Measurements from ENCODE around the gene TMEM51.

Gene TMEM51

DNA sequence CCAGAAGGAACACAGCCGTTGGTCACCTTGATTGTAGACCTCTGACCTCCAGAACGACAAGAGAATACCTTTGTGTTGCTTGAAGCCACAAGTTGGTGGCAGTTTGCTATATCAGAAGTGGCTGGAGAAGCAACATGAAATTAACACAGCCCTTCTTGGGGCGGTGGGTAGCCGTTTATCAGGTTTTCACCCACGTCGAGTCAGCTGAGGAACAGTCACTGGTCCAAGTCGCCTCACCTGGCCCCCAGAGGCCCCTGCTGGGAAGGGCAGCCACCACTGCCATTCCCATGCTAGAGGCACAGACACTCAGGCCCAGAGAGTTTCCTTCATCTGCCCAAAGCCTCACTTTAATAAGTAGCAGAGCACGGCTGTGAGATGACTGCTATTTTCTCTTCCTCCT is 37.7 kb downstream of the TMEM51 start:
- no peaks in the 10 kb centered on the region for H4K20me1 ChIP-seq (ENCODE audit: low read depth, low read length)
- H3K79me2 ChIP-seq (ENCODE audit: insufficient read depth, low read length) = no peaks in the 10 kb centered on the region
- H3F3A ChIP-seq (ENCODE audit: insufficient read depth) = no peaks in the 10 kb centered on the region
- no peak overlapping the region for H3K4me3 ChIP-seq (ENCODE audit: insufficient read depth, low read length, poor library complexity, severe bottlenecking)
- H3K36me3 ChIP-seq (ENCODE audit: low read length) = no peaks in the 10 kb centered on the region
- H3K4me2 ChIP-seq (ENCODE audit: low read depth, low read length, poor library complexity, severe bottlenecking) = no peak overlapping the region
- no peak overlapping the region for H3K9ac ChIP-seq (ENCODE audit: low read length)
- H3K27ac ChIP-seq (ENCODE audit: low read depth, low read length) = no peak overlapping the region
- no peaks in the 10 kb centered on the region for H3K9me2 ChIP-seq (replicated peaks; ENCODE audit: insufficient read depth, low read length)
- TF ChIP-seq, protein P1, sequence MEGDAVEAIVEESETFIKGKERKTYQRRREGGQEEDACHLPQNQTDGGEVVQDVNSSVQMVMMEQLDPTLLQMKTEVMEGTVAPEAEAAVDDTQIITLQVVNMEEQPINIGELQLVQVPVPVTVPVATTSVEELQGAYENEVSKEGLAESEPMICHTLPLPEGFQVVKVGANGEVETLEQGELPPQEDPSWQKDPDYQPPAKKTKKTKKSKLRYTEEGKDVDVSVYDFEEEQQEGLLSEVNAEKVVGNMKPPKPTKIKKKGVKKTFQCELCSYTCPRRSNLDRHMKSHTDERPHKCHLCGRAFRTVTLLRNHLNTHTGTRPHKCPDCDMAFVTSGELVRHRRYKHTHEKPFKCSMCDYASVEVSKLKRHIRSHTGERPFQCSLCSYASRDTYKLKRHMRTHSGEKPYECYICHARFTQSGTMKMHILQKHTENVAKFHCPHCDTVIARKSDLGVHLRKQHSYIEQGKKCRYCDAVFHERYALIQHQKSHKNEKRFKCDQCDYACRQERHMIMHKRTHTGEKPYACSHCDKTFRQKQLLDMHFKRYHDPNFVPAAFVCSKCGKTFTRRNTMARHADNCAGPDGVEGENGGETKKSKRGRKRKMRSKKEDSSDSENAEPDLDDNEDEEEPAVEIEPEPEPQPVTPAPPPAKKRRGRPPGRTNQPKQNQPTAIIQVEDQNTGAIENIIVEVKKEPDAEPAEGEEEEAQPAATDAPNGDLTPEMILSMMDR (IDR thresholded peaks at IDR 0.05; ENCODE audit: insufficient read depth, low read length, poor library complexity, severe bottlenecking) = no peak
- no peak for TF ChIP-seq EZH2phosphoT487 (conservative IDR thresholded peaks at IDR 0.05; ENCODE audit: low read length)
- no peaks in the 10 kb centered on the region for H3K9me3 ChIP-seq (ENCODE audit: insufficient read depth, low read length)
- no peak overlapping the region for H2AFZ ChIP-seq (ENCODE audit: low read depth, low read length, severe bottlenecking)
- H3K27me3 ChIP-seq (ENCODE audit: low read length) = no peaks in the 10 kb centered on the region

- Histone ChIP-seq H3K36me3 (ENCODE audit: low read length) (no peaks in the 10 kb centered on the region), H2AFZ (ENCODE audit: low read depth, low read length, severe bottlenecking) (no peak overlapping the region), H3K9ac (ENCODE audit: low read length) (no peak overlapping the region), H3F3A (ENCODE audit: insufficient read depth) (no peaks in the 10 kb centered on the region), H3K79me2 (ENCODE audit: insufficient read depth, low read length) (no peaks in the 10 kb centered on the region), H3K9me3 (ENCODE audit: insufficient read depth, low read length) (no peaks in the 10 kb centered on the region), H4K20me1 (ENCODE audit: low read depth, low read length) (no peaks in the 10 kb centered on the region), H3K4me2 (ENCODE audit: low read depth, low read length, poor library complexity, severe bottlenecking) (no peak overlapping the region), H3K4me3 (ENCODE audit: insufficient read depth, low read length, poor library complexity, severe bottlenecking) (no peak overlapping the region), H3K27ac (ENCODE audit: low read depth, low read length) (no peak overlapping the region), H3K9me2 (replicated peaks; ENCODE audit: insufficient read depth, low read length) (no peaks in the 10 kb centered on the region), H3K27me3 (ENCODE audit: low read length) (no peaks in the 10 kb centered on the region)
- TF ChIP-seq, protein P1 (IDR thresholded peaks at IDR 0.05; ENCODE audit: insufficient read depth, low read length, poor library complexity, severe bottlenecking) = no peak
- TF ChIP-seq EZH2phosphoT487 (conservative IDR thresholded peaks at IDR 0.05; ENCODE audit: low read length) = no peak
These were observed 38.2 kb downstream of the TMEM51 start for GRCh38 chr1:15191770-15192169.

DNA sequence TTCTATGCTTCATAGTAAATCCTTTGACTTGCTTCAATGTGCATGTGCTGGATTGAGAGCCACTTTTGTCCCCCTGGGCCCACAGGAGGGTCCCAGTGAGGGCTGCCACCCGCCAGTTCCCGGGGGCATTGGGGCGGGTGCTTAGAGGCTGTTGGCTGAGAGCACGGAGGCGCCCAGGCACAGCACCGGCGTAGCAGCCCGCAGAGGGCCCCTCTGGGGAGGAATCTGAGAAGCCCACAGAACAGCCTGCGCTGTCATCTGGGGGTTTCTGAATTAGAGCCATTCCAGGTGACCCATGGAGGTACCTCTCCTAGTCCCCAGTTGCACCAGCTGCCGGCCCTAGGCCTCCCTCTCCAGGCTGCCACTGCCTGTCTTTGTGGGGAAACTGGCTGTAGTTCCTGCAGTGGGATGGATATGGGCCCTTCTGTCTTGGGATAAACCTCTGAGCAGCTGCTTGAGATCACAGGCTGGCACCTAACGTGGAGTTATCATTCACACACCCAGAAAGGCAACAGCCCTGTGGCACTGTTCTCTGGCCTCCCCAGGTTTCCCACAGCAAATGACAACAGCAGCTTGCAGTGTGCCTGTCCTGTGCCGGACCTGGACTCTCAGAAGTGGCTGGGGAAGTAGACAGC is 39.5 kb downstream of the TMEM51 start:
- no peak overlapping the region for H3K4me3 ChIP-seq (ENCODE audit: insufficient read depth, low read length, poor library complexity, severe bottlenecking)
- no peak overlapping the region for H3K4me2 ChIP-seq (ENCODE audit: low read depth, low read length, poor library complexity, severe bottlenecking)
- no peaks in the 10 kb centered on the region for H3K27me3 ChIP-seq (ENCODE audit: low read length)
- H3K36me3 ChIP-seq (ENCODE audit: low read length) = no peaks in the 10 kb centered on the region
- H3K79me2 ChIP-seq (ENCODE audit: insufficient read depth, low read length) = no peaks in the 10 kb centered on the region
- H3K9me2 ChIP-seq (replicated peaks; ENCODE audit: insufficient read depth, low read length) = no peaks in the 10 kb centered on the region
- no peak for TF ChIP-seq EZH2phosphoT487 (conservative IDR thresholded peaks at IDR 0.05; ENCODE audit: low read length)
- TF ChIP-seq, protein P1 (IDR thresholded peaks at IDR 0.05; ENCODE audit: insufficient read depth, low read length, poor library complexity, severe bottlenecking) = no peak
- no peak overlapping the region for H3K9ac ChIP-seq (ENCODE audit: low read length)
- H3F3A ChIP-seq (ENCODE audit: insufficient read depth) = no peaks in the 10 kb centered on the region
- H4K20me1 ChIP-seq (ENCODE audit: low read depth, low read length) = no peaks in the 10 kb centered on the region
- H2AFZ ChIP-seq (ENCODE audit: low read depth, low read length, severe bottlenecking) = no peak overlapping the region
- no peaks in the 10 kb centered on the region for H3K9me3 ChIP-seq (ENCODE audit: insufficient read depth, low read length)
- H3K27ac ChIP-seq (ENCODE audit: low read depth, low read length) = no peak overlapping the region
